ENCODE measurements around the gene HTD2.

Gene HTD2

DNA sequence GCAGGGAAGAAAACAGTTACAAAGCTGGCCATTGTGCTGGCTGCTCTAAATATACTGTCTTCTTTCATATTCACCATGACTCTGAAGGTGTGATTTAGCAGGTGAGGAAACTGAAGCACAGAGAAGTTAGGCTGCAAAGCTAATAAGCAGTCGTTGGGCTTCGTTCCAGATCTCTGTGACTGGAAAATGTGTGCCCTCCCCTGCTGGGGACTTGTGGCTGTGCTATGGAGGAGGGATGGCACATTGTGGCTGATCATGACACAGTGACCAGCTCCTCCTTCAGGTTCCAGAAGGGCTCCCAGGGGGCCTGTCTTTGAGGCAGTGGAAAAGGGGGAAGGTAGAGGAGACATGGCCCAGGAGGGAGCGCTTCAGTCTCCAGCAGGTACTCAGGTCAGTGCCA lies 45.6 kb downstream of the HTD2 start:
- no peak for TF ChIP-seq CTCF (conservative IDR thresholded peaks at IDR 0.05; ENCODE audit: low read depth, low read length)
- DNase-seq (ENCODE audit: low read depth), result no peak
- H3K4me3 ChIP-seq (ENCODE audit: low read length), result no peak overlapping the region

- no peak for DNase-seq (ENCODE audit: low read depth)
- H3K4me3 ChIP-seq (ENCODE audit: low read length), result no peak overlapping the region
- no peak for TF ChIP-seq CTCF (conservative IDR thresholded peaks at IDR 0.05; ENCODE audit: low read depth, low read length)
These were observed 46.3 kb downstream of the HTD2 start for GRCh38 chr3:58352626-58353025.

DNA sequence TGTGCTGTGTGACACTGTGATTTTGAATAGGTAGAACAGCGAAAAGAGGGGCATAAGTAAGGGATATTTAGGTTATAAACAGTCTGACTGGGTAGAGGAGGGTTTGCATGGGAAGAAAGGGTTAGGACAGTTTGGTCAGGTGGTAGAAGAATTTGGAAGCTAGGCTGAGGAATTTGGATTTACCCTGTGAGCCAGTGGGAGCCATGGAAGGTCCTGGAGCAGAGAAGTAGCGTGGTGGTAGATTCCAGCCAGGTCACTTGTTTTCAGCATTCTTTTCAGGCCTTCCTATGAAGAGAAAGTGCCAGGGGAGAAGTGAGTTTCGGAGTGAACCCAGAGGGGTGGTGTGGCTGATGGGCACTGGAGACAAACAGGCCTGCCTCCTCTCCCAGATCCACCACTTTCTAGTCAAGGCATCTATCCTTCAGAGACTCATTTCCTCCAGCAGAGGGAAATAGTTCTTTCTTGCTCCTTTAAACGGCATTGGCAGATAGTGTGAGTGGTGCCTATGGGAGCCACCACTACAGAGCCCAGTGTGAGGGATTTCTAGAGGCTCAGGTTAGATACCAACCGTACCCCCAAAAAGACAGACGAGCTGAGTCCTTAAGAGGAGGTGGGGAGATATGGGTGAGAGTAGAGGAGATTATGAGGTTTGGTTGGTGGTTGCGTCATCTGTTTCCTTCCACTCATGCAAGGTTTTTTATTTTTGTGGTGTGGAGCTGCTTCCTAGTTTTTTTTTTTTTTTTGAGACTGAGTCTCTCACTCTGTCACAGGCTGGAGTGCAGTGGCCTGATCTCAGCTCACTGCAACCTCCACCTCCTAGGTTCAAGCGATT lies 47.6 kb downstream of the HTD2 start:
- DNase-seq (ENCODE audit: low read depth), result no peak
- H3K4me3 ChIP-seq (ENCODE audit: low read length), result no peak overlapping the region
- no peak for TF ChIP-seq CTCF (conservative IDR thresholded peaks at IDR 0.05; ENCODE audit: low read depth, low read length)

GRCh38 chr3:58355179-58355578 lies 48.9 kb downstream of the HTD2 start:
- no peak overlapping the region for H3K4me3 ChIP-seq (ENCODE audit: low read length)
- no peak for DNase-seq (ENCODE audit: low read depth)
- no peak for TF ChIP-seq CTCF (conservative IDR thresholded peaks at IDR 0.05; ENCODE audit: low read depth, low read length)

- peak; percentile 52 for DNase-seq (ENCODE audit: low read depth)
- no peak overlapping the region for H3K4me3 ChIP-seq (ENCODE audit: low read length)
- no peak for TF ChIP-seq CTCF (conservative IDR thresholded peaks at IDR 0.05; ENCODE audit: low read depth, low read length)
These were observed 49.7 kb downstream of the HTD2 start for GRCh38 chr3:58356054-58356453.

GRCh38 chr3:58357402-58357801 lies 51.1 kb downstream of the HTD2 start:
- DNase-seq (ENCODE audit: low read depth), result no peak
- H3K4me3 ChIP-seq (ENCODE audit: low read length), result no peak overlapping the region
- no peak for TF ChIP-seq CTCF (conservative IDR thresholded peaks at IDR 0.05; ENCODE audit: low read depth, low read length)

- no peak for DNase-seq (ENCODE audit: low read depth)
- TF ChIP-seq CTCF (conservative IDR thresholded peaks at IDR 0.05; ENCODE audit: low read depth, low read length), result no peak
These were observed 51.8 kb downstream of the HTD2 start for GRCh38 chr3:58358092-58358491.

More at GRCh38 chr3:58358092-58358491, 51.8 kb downstream of the HTD2 start:
- H3K4me3 ChIP-seq (ENCODE audit: low read length), result no peak overlapping the region
